ENCODE data around the gene DUSP7. TPM values are rescaled to one million over a fixed set of nuclear protein-coding genes. Genes with fewer than 3 reads are reported as not detected.

Gene DUSP7
- total RNA-seq, 1 experiment from 2014 or later: 13.1 TPM

DNA sequence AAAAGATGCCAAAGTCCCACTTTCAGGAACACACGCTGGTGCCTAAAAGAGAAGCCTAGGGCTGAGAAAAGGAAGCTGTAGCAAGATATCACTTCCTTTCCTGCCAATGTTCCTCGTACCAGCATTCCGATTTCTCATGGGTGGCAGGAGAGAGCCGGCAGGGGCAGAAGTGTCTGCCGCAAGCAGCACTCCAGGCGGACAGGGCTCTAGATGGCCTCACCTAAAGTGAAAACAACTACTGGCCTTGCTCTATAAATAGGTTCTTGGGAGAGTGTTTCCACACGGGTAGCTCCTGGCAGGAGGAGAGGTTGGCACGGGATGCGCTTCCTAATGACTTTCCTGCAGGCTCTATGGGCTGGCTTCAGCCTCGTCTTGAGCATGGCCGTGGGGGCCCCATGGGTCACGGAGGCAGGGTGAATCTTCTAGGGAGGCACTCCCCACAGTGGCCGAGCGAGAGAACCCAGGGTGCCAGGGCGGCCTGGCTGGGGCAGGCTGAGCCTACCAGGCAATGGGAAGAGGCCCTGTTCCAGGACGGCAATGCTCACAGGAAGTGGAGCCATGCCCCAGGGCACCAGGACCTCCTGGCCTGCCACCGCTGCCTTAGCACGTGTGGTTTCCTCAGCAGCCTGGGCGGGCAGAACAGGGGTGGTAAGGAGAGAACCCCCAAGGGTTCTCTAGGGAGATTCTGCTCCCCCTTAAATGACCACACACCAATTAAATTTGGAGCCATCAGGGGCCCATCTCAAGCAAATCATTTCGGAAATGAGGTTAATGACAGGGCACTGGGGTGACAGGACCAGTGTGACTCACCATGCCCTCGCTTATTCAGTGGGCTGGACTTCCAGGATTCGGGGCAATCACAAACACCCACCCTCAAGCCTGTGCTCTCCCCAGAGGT lies 14.6 kb upstream of the DUSP7 start:
- TF ChIP-seq SIN3A (IDR thresholded peaks at IDR 0.05; ENCODE audit: borderline replicate concordance, insufficient read depth, low read depth, low read length) (no peak), CTCF (IDR thresholded peaks at IDR 0.05) (no peak), TCF7L2 (IDR thresholded peaks at IDR 0.05; ENCODE audit: low read depth, low read length) (no peak), REST (IDR thresholded peaks at IDR 0.05; ENCODE audit: insufficient read depth in 1 of 2, low read depth in 2 of 2, low read length in 1 of 2) (no peak), POLR2AphosphoS5 (IDR thresholded peaks at IDR 0.05; ENCODE audit: low read depth, low read length) (no peak)
- intact Hi-C loops (cut with micrococcal nuclease; ENCODE audit: unreplicated experiment) (no loop called here), in situ Hi-C loops (cut with HindIII; ENCODE audit: low pct_unique_long_range_greater_than_20kb, low sequenced_read_pairs) (no loop called here)
- H3K4me1 ChIP-seq (ENCODE audit: control insufficient read depth, insufficient read depth, low read length): no peaks in the 10 kb centered on the region
- ATAC-seq: no peak
- H3K9me3 ChIP-seq (ENCODE audit: control insufficient read depth, insufficient read depth, low read depth, low read length): no peaks in the 10 kb centered on the region
- no peak for DNase-seq (ENCODE audit: low read depth, low spot score)
- H3K4me3 ChIP-seq (ENCODE audit: low read depth in 2 of 2, low read length in 2 of 2): no peak overlapping the region
- ChIA-PET POLR2A (no interaction called here), CTCF (no interaction called here)
- H3K36me3 ChIP-seq (ENCODE audit: control insufficient read depth, insufficient read depth, low read length): no peaks in the 10 kb centered on the region
- H3K27ac ChIP-seq (ENCODE audit: low read length): no peak overlapping the region
- BruUV-seq (replicated peaks): no TSS peak
- no peaks in the 10 kb centered on the region for H3K27me3 ChIP-seq (ENCODE audit: control insufficient read depth, insufficient read depth, low read length)

DNA sequence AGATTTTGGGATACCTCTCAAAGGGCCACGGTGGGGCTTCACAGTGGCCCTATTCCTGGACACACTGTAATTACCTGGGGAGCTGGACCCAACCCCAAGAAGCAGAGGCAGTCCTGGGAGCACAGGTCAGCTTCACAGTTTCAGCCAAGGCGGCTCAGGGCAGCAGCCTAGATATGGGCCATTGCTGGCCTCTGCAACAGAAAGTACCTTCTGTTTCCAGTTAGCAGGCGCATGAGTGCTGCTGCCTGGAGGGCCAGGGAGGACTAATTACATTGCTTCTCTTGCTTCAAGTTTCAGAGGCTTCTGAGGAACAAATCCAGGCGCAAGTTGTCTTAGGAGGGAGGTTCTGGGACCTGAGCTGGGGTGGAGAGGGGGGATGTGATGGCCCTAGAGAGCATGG lies 13.5 kb upstream of the DUSP7 start:
- intact Hi-C loops (cut with micrococcal nuclease; ENCODE audit: unreplicated experiment): no loop called here
- DNase-seq (ENCODE audit: low read depth, low spot score) (no peak), ATAC-seq (no peak)
- in situ Hi-C loops (cut with HindIII; ENCODE audit: low pct_unique_long_range_greater_than_20kb, low sequenced_read_pairs): no loop called here
- POLR2A ChIA-PET: no interaction called here
- Histone ChIP-seq H3K4me1 (ENCODE audit: control insufficient read depth, insufficient read depth, low read length) (no peaks in the 10 kb centered on the region), H3K27ac (ENCODE audit: low read length) (no peak overlapping the region), H3K36me3 (ENCODE audit: control insufficient read depth, insufficient read depth, low read length) (no peaks in the 10 kb centered on the region), H3K9me3 (ENCODE audit: control insufficient read depth, insufficient read depth, low read depth, low read length) (no peaks in the 10 kb centered on the region), H3K4me3 (ENCODE audit: low read depth in 2 of 2, low read length in 2 of 2) (no peak overlapping the region), H3K27me3 (ENCODE audit: control insufficient read depth, insufficient read depth, low read length) (no peaks in the 10 kb centered on the region)
- CTCF ChIA-PET: no interaction called here
- BruUV-seq (replicated peaks): no TSS peak
- TF ChIP-seq SIN3A (IDR thresholded peaks at IDR 0.05; ENCODE audit: borderline replicate concordance, insufficient read depth, low read depth, low read length): no peak

- Histone ChIP-seq H3K4me1 (ENCODE audit: control insufficient read depth, insufficient read depth, low read length) (no peaks in the 10 kb centered on the region), H3K9me3 (ENCODE audit: control insufficient read depth, insufficient read depth, low read depth, low read length) (no peaks in the 10 kb centered on the region), H3K36me3 (ENCODE audit: control insufficient read depth, insufficient read depth, low read length) (no peaks in the 10 kb centered on the region), H3K4me3 (ENCODE audit: low read depth in 2 of 2, low read length in 2 of 2) (no peak overlapping the region), H3K27me3 (ENCODE audit: control insufficient read depth, insufficient read depth, low read length) (no peaks in the 10 kb centered on the region), H3K27ac (ENCODE audit: low read length) (no peak overlapping the region)
- intact Hi-C loops (cut with micrococcal nuclease; ENCODE audit: unreplicated experiment): no loop called here
- ATAC-seq (no peak), DNase-seq (ENCODE audit: low read depth, low spot score) (no peak)
- ChIA-PET CTCF (no interaction called here), POLR2A (no interaction called here)
- no TSS peak for BruUV-seq (replicated peaks)
- in situ Hi-C loops (cut with HindIII; ENCODE audit: low pct_unique_long_range_greater_than_20kb, low sequenced_read_pairs): no loop called here
- TF ChIP-seq POLR2AphosphoS5 (IDR thresholded peaks at IDR 0.05; ENCODE audit: low read depth, low read length) (no peak), TCF7L2 (IDR thresholded peaks at IDR 0.05; ENCODE audit: low read depth, low read length) (no peak), SIN3A (IDR thresholded peaks at IDR 0.05; ENCODE audit: borderline replicate concordance, insufficient read depth, low read depth, low read length) (no peak), CTCF (IDR thresholded peaks at IDR 0.05) (no peak), REST (IDR thresholded peaks at IDR 0.05; ENCODE audit: insufficient read depth in 1 of 2, low read depth in 2 of 2, low read length in 1 of 2) (no peak)
These were observed 12.8 kb upstream of the DUSP7 start for GRCh38 chr3:52069135-52069534.
